GM19035 (cell line): ENCODE measurements around the gene TPBGL.

Experiments used
- ATAC-seq: cut with Tn5 transposase; IDR thresholded peaks from one replicate; pipeline ENCODE4 v1.9.1; 2021; ENCODE audit not compliant: unreplicated experiment

TPBGL gene

DNA sequence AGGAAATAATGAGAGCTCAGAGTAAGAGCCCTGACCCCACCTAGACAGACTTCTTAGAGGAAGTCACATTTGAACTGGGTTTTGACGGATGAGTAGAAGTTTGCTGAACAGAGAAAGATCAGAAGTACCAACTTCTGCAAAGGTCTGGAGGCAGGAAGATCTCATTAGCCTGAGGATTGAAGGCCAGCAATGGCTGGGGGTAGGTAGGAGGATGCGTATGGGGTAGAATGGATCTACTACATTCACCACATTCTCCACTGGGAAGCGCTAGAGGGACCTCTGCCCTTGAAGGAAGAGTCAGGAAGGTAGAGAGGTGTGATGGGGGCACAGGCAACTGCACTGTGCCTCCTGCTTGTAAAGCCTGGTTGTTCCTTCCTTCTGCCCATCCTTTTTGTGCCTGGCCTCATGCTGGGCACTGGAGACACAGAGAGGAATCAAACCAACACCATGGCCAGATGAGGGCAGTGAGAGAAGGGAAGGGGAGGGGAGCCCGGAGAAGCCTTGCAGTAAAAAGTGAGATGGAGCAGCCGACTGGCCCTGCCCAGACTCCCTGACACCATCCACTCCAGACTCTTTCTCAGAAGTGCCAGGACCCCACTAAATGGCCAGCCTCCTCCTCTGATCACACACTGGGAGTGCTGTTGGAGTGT is 4.9 kb downstream of the TPBGL start:
- ATAC-seq: no peak

DNA sequence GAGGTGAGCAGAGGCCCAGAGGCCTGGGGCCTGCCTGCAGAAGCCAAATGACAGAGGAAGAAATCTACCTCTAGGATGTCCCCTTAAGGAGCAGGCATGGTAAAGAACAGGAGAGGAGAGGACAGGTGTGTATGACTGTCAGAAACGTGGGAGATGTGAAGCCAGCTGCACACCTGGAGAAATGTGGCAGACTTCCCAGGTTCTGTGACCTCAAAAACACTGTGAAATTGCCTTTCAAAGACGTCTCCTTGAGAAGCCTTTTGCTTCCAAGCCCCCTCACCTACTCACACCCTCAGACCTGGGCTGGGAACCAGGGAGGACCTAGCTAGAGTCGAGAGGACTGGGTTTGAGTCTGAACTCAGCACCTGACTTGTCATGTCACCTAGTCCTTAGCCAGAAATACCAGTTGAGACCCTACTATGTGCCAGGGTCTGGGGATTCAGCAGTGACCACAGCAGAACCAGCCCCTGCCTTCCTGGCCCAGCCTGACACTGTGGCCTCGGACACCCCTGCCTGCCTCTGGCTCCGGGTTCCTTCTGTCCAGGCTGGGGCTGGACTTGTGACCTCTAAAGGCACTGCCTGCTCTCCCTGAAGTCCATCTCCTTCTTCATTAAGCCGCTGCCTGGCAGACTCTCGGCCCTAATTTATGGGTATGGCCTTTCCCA is 5.6 kb downstream of the TPBGL start:
- no peak for ATAC-seq

DNA sequence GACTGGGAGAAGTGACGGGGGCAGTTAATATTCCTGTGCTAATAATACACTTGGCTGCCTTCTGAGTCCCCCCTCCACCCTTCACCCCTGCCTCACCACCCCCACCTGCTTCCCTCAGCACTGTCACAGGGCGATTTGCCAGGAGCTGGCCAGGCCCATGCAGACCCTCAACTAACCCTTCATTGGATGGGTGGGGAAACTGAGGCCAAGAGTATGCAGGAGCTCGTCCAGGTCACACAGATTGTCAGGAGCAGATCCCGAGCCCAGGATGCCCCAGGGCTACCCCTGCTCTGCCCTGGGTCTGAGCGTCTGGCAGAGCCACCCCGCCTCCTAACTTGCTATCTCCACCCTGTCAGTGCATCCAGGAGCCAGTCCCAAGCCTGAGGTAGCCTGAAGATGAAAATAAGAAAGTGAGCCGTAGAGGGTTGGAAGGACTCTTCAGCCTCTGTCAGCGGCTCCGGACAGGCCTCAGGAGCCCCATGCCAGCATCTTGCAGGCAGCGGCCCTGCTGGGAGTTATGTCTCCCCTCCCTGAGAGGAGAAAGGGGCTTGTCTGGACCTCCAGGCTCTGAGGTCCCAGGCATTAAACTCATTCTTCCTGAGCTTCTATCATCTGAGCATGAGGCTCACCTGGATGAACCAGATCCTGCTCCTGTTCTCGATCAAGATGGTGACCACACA is 6.2 kb downstream of the TPBGL start:
- ATAC-seq: no peak

DNA sequence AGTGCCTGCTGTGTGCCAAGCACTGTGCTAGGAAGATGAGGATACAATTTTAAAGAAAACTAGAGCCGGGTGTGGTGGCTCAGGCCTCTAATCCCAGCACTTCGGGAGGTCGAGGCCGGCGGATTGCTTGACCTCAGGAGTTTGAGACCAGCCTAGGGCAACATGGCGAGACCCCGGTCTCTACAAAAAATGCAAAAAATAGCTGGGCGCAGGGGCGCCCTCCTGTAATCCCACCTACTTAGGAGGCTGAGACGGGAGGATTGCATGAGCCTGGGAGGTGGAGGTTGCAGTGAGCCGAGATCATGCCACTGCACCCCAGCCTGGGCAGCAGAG is 8.3 kb downstream of the TPBGL start:
- no peak for ATAC-seq

DNA sequence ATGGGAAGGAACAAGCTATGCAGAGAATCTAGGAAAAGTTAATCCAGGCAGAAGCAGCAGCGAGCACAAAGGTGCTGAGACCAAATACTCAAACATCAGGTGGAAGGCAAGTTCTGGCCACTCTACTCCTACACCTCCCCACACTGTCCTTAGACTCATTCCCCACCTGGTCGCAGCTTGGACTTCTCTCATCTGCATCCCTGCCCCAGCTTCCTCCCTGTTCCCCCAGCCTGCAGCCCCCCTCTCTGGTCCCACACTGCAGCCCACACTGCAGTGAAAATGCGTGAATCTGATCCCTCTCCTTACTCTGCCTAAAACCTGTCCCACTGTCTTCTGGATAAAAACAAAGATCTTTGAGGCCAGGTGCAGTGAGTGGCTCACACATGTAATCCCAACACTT is 9.1 kb downstream of the TPBGL start:
- no peak for ATAC-seq

DNA sequence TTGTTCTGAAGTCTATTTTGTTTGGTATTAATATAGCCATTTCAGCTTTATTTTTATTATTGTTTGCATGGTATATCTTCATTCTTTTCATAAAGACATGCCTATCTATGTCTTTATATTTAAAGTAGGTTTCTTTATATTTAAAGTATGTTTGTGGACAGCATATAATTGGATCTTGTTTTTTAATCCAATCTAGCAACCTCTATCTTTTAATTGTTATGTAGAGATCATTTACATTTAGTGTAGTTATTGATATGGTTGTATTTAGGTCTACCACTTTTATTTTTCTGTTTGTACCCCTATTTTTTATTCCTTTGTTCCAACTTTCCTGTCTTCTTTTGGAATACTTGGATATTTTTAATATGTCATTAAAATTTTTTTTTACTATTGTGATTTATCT is 13.8 kb downstream of the TPBGL start:
- no peak for ATAC-seq

DNA sequence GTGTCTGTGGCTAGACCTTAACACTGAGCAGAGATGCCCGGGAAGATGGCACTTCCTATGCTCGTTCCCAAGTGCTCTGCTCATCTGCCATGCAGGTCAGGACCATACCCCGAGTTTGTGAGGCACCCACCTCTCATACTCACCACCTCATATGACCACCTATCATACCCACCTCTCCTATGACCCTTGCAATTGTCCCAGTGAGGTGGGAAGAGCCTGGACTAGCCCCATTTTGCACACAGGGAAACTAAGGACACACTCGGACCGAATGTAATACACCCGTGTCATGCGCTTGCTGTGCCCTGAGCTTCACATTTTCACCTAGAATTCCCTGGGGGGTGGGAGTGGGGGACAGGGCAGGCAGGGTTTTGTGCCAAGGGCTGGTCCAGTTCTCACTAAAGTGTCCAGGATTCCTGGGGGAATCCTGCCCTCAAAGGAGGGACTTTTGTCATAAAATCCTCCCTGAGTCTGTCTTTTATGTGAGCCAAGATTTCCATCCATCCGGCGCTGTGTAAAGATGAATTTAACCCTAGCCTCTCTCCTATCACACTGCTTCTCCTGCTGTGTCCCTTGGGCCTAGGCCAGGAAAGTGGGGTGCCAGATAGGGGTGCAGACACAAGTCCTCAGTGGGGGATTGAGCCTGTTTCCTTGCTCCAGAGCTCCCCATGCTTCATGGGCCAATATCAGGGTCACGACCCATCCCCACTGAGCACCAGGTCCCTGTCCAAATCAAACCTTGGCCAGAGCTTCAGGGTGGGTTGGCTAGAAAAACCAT is 20.0 kb downstream of the TPBGL start:
- ATAC-seq: no peak

DNA sequence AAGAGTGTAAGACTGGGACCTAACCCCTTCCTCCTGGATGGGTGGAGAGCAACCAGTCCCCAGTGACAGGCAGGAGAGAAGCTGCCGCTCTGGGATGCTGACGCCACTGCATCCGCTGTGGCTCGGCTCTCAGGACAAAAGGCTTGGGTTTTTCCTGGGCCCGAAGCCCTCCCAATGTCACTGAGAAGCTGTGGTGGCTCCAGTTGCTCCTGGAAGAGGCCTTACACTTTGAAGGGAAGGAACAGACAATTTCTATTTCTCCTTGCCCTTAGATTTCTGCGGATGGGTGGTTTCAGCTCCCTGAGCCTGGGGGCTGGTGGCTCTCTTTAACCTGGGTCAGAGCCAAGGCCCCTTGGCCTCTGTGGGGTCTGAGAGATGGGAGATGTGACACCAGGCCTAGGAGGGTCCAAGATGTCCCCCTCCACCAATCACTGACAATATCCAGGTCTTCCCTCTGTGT is 21.4 kb downstream of the TPBGL start:
- ATAC-seq: no peak

DNA sequence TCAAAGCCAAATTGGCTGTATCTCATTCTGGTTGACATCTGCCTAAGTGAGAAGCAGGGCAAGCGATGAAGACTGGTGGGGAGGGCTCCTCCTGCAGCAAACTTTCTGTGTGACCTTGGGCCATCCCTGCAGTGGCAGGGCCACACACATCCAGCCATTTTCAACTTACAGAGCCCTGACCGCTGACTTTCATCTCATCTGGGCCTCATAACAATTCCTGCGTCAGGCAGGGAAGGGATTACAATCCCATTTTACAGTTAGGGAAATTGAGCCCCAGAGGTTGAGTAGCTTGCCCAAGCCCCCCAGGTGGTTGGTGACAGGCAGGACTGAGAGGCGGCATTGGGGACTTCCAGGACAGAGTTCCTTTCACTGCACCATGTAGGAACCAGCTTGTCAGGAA is 21.9 kb downstream of the TPBGL start:
- ATAC-seq: no peak

DNA sequence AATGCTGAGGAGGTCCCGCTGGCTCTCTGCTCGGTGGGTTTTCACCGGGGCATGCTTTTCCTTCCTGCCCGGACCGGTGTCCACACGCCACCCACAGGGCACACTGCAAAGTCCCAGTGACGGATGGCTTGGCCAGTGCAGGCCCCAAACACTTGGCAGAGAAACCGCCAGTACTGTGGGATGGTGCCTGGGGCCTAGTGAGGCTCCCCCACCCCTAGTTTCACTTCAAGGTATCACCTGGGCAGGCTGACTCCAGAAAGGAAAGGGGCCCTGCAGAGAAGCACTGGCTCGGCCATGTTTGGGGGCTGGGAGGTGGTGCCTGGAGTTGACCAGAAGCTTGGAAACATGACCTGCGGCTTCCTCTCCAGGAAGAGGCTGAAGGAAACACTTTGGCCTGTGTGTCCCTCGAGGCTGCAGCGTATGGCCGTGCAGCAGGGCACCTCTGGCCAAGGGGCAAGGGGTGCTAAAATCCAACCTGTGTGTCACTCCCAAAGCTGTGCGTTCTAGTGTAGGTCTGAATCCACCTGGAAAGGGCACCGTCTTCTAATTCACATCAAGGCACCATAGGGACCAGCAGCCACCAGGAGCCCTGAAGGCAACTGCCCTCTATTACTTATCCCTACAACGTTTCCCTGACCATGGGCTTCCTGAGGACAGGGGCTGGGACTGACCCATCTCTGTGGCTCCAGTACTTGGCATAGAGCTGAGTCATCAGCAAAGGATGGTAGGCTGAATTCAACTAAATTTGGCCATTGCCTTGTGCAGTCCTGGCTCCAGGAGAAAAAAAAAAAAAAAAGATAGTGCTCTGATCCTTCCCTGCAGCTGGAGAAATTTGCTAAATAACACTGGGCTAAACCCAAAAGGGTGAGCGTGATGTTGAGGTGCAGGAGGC is 22.6 kb downstream of the TPBGL start:
- ATAC-seq: no peak

DNA sequence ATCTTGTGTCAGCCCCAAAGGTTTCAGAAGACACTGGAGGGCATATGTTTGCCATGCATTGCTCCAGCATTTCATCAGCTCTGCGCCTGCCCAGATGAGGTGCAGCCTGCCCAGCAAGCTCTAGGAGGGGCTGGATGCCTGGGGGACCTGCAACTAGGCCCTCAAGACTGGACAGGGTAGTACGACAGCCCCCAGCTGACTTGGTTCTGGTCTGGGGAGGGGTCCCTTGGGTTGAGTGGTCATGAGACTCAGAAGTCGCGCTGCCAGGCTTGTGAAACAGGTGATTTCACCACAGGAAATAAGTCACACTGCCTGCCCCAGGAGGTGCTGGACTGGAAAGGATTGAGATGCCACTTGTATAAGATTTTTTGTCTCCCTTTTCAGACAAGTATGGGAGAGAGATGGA is 23.4 kb downstream of the TPBGL start:
- ATAC-seq: no peak

DNA sequence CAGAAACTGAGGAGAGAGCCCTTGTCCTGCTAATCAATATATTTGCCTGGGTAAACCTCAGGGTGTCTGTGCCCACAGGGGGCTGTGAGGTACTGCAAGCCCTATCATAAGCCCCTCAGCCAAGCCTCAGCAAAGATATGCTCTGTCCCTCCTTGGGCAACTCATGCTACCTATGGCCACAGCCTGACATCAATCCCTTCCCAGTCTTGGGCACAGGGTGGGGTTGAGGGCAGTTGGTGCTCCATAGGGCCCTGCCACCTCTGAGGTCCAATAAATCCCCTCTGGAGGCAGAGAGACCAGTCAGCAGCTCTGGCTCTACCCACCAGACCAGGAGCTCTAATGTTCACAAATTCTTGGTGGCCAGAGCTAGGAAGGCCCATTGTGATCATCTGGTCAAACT is 23.8 kb downstream of the TPBGL start:
- no peak for ATAC-seq

DNA sequence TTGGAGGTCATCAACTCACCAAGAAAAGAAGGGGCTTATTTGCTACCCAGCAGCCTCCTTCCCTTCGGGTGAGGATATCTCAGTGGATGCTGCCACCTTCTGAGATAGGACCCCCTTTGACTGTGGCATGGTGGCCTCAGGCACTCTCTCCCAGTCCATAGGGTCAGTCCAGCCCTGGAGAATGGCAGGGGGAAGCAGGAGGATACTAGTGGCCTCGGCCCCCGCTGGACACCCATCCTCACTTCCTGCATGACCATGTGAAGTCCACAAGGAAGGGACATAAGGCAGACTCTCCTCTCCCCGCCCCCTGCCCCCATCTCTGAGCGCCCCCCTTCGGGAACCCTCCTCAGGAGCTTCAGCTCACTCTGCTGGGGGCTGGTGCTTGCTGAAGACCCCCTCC is 24.4 kb downstream of the TPBGL start:
- no peak for ATAC-seq

DNA sequence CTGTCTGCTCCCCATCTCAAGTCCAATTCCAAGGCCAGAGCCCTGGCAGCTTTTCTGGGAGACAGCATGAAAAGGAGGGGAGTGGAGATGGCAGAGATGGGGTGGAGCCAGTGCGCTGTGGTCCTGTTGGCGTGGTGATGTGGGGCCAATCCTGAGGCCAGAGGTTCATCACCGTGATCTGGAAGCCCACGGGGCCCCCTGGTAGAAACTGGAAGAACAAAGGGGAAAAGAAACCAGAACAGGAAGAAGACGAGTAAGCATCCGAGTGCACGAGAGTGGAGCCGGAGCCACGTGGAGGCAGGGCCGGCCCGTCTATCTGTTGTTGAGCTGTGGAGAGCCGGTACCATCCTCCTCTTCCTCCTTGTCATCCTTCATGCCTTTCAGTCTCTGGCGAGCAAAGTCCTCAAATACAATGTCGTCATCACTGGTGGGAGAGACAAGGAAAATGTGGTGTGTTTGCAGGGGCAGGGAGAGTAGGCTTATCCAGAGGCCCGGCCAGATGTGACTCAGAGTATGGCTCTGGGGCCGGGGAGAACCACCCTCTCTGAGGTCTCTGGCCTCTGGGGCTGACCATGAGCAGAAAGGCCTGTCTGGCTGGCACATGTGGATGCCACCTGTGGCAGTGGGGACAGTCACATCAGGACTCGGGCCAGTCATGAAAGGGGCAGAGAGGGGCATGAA is 25.4 kb downstream of the TPBGL start:
- ATAC-seq: no peak

DNA sequence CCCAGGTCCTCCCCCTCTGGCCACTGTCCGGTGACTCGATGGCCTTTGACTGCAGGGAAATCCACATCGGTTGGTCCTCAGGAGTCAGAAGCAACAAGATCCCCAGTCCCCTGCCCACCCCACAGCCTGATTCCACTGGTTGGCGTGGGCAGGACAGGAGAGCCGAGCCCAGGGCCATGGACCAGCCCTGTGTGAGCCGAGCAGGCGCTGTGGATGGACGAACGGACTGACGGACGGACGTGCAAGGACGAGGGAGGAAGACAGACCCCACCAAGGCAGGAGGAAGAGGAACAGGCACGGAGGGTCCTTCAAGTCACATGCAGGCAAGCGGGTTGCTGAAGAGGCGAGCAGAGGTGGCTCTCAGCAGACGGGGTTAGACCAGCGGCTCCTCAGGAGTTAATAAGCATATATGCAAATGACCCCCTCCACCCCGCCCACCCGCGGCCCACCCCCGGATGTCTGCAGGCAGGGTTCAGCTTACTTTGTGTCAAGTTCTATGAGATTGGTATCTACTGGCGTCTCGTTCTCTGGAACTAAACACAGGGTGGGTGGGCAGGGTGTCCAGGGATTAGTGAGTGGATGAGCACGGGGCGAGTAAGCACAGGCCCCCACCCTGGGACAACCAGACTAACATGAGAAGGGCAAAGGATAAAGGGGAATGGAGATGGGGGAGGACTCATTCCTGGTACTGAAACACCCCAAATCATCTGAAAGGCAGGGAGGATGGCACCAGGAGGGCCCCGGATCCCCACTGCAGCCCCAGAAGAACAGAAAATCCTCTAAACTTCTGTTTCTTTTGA is 26.8 kb downstream of the TPBGL start:
- ATAC-seq: no peak

DNA sequence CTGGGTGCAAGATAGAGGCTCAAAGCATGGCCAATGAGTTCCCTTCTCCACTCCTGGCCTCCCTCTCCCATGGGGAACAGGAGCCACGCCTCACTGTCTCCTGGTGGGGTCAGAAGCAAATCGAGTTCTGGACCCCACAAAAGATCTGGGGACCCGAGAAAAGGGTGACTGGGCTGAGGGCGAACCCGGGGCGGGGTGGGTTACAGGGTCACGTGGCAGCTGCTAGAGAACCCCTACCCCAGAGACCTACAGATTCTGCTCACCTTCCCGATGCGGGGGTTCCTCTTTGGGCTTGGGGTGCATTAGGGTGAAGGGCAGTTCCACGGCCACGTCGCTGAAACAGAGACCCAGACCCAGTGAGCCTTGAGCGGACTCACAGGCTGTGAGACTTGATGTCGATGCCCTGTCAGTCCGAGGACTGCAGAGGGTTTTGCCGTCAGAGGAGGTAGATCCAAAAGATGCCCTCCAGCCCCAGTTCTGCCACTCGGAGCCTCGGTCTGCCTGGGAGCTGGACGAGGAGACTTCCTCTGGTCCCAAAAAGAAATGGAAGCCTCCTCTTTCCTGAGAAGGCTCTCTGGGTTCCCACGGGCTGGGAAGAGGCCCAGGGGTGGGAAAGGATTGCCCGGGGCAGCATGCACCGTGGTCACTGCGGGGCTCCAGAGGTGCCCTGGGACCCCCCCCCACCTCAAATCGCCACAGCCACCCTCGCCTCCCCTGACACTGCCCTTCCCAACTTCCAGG is 28.2 kb downstream of the TPBGL start:
- no peak for ATAC-seq

DNA sequence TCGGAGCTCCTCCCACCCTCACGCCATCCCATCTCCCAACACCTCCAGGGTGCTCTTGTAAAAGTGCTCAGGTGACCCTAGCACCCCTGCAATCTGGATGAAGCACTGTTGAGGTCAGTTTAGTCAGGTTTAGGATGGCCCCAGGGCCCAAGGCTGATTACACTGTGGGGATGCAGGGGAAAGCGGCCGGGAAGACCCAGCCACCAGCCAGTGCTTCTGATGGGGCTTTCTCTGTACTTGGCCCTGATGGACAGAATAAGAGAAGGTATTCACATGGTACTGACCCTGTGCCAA is 28.7 kb downstream of the TPBGL start:
- no peak for ATAC-seq

DNA sequence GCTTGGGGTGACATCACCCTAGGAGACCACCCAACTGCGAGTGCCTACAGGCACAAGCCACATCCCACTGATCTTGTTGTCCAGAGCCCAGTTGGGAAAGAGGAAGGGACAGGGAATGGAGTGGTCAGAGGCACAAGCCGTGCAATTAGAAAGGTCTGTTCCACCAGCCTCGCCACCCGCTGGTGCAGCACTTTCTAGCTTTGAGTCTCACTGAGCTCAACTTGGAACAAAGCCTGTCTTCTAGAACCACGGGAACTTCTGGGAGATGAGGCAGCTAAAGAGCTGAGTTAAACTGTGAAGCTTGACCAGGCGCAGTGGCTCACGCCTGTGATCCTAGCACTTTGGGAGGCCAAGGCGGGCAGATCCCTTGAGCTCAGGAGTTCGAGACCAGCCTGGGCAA is 29.3 kb downstream of the TPBGL start:
- ATAC-seq: no peak

DNA sequence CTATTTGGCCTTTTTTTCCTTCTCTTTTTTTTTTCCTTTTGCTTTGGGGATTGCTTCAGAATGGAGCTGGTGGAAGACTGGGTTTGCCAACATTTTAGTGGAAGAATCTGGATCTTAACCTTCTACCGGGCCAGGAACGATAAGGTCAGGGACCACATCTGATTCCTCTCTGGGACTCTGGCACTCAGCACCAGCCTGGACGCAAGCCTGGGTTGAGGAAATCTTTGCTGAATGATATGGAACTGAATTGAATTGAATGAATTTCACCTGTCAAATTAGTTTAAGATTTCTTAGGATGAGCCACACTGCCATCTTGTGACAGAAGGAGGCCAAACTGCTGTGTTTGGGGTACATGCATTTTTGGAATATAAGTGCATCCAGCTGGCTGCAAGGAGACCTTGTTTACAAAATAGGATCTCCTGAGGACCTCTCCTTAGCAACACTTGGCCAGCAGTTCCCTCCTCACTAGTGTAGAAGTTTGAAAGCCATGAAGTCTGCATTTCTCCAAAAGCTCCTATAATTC is 30.4 kb downstream of the TPBGL start:
- no peak for ATAC-seq
